ENCODE measurements around the gene ZBTB14. TPM values are rescaled to one million over a fixed set of nuclear protein-coding genes. Genes with fewer than 3 reads are reported as not detected.

The ZBTB14 gene
- total RNA-seq, 1 experiment from 2014 or later = 6.1 TPM

DNA sequence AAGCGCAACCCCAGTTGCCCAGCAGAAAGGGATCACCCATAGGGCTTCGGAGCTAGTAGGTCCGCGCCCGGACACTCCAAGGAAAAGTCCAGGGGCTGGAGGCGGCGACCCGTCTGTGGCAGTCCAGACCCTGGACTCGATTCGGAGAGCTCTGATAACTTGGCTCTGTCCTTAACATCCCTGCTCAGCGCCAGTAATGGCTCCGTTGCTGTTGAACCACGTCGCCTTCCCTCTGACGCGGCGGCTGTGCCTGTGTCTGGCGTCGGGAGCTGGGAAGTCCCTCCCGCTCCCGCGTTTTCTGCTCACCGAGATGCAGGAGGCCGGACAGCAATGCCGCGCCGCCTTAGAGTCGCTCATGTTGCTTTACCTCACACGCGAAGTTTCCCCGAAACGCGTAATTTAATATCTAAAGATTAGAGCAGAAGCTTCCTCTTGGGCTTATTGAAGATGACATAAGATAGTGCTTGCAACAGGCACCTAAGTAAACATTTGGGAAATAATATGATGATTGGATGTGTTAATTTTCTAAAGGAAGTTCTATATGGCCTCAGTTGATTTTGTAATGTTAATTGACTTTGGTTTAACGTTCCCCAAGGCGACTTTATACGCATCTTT, 1.3 kb upstream of the ZBTB14 start:
- Histone ChIP-seq H3K9me3 (no peaks in the 10 kb centered on the region), H3K36me3 (peaks cover 6% of the 10 kb centered on the region; the same call in 1 of the 2 replicates), H3K4me3 (peak overlapping the region; percentile 60), H3K27me3 (peaks cover 16% of the 10 kb centered on the region)
- peak; percentile 84 for DNase-seq

GRCh38 chr18:5295981-5296705, 617 bp upstream of the ZBTB14 start:
- Histone ChIP-seq H3K36me3 (peaks cover 6% of the 10 kb centered on the region; the same call in 1 of the 2 replicates), H3K27me3 (peaks cover 12% of the 10 kb centered on the region; the same call in 1 of the 2 replicates), H3K9me3 (no peaks in the 10 kb centered on the region), H3K4me3 (peak overlapping the region; percentile 60)
- DNase-seq = peak; percentile 87

- Histone ChIP-seq H3K27me3 (no peaks in the 10 kb centered on the region), H3K4me3 (peak overlapping the region; percentile 60), H3K36me3 (peaks cover 6% of the 10 kb centered on the region; the same call in 1 of the 2 replicates), H3K9me3 (no peaks in the 10 kb centered on the region)
- peak; percentile 33 for DNase-seq
Observed at GRCh38 chr18:5294457-5295230, 882 bp downstream of the ZBTB14 start.

GRCh38 chr18:5294113-5294456, 1.4 kb downstream of the ZBTB14 start:
- no peaks in the 10 kb centered on the region for H3K27me3 ChIP-seq
- peak overlapping the region; percentile 60 for H3K4me3 ChIP-seq
- DNase-seq = no peak
- no peaks in the 10 kb centered on the region for H3K9me3 ChIP-seq
- peaks cover 6% of the 10 kb centered on the region; the same call in 1 of the 2 replicates for H3K36me3 ChIP-seq

DNA sequence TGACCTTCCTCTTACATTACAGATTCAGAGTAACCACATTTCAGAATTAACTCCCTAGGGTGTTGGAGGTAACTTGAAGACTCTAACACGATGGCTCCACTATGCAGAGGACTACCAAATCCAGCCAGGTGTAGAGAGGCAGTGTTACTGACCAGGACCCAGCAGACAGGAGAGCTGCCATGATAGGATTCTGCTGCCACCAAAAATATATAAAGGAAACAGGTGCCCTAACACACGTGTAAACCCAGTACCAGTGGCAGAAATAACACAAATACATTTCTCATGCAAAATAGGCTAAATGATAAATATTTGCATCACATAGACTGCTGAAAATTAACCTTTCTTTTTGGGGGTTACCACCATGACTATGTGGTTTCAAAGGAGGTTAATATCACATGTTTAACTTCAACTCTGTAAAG, 7.0 kb downstream of the ZBTB14 start:
- Histone ChIP-seq H3K9me3 (no peaks in the 10 kb centered on the region), H3K27me3 (no peaks in the 10 kb centered on the region), H3K4me3 (no peak overlapping the region), H3K36me3 (peaks cover 6% of the 10 kb centered on the region; the same call in 1 of the 2 replicates)
- no peak for DNase-seq

- no peaks in the 10 kb centered on the region for H3K9me3 ChIP-seq
- H3K4me3 ChIP-seq = no peak overlapping the region
- peaks cover 6% of the 10 kb centered on the region; the same call in 1 of the 2 replicates for H3K36me3 ChIP-seq
- H3K27me3 ChIP-seq = no peaks in the 10 kb centered on the region
- DNase-seq = no peak
Observed at GRCh38 chr18:5287854-5288253, 7.7 kb downstream of the ZBTB14 start.

GRCh38 chr18:5286525-5286924, 9.0 kb downstream of the ZBTB14 start:
- Histone ChIP-seq H3K9me3 (no peaks in the 10 kb centered on the region), H3K4me3 (no peak overlapping the region), H3K27me3 (no peaks in the 10 kb centered on the region), H3K36me3 (no peaks in the 10 kb centered on the region; the same call in 1 of the 2 replicates)
- DNase-seq = no peak

- Histone ChIP-seq H3K36me3 (no peaks in the 10 kb centered on the region; the same call in 1 of the 2 replicates), H3K27me3 (no peaks in the 10 kb centered on the region), H3K9me3 (no peaks in the 10 kb centered on the region), H3K4me3 (no peak overlapping the region)
- DNase-seq = no peak
Observed at GRCh38 chr18:5285326-5285725, 10.2 kb downstream of the ZBTB14 start.

DNA sequence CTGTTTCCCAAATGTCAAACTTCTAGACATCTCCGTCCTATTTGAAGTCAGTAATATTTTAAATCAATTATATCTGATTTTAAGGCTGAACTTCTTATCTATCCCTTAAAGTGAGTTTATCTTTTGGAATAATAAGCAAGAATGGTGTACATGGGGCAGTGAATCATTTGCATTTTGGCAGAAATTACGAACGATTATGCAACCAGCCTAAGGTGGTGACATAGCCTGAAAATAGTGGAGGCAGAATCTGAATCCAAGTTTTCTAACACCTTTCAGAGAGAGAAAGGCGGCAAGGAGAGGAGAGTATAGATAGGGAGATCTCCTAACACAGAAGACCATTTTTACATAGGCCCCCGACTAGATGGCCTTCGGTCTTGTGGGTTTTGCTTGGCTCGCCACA, 10.7 kb downstream of the ZBTB14 start:
- Histone ChIP-seq H3K27me3 (no peaks in the 10 kb centered on the region), H3K36me3 (no peaks in the 10 kb centered on the region; the same call in 1 of the 2 replicates), H3K4me3 (no peak overlapping the region), H3K9me3 (no peaks in the 10 kb centered on the region)
- DNase-seq = no peak

DNA sequence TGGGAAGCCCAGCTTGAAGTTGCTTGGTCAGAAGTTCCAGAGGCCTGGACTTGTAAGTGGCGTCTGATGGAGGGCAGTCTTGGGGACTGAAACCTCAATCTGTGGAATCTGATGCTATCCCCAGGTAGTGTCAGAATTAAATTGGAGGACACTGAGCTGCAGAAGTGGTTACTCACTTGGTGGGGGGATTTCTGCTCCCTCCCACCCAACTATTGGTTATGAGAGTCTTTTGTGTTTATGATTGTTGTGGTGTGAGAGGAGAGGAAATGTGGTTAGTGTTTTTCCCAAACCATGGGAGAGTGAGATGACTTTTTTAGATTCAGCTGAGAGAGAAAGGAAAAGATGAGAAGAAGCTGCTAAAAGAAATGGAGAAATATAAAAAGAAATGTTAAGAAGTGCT, 12.8 kb downstream of the ZBTB14 start:
- Histone ChIP-seq H3K36me3 (no peaks in the 10 kb centered on the region), H3K4me3 (no peak overlapping the region), H3K27me3 (no peaks in the 10 kb centered on the region), H3K9me3 (no peaks in the 10 kb centered on the region)
- no peak for DNase-seq

- DNase-seq = no peak
- Histone ChIP-seq H3K9me3 (no peaks in the 10 kb centered on the region), H3K4me3 (no peak overlapping the region)
Observed at GRCh38 chr18:5276947-5277346, 18.6 kb downstream of the ZBTB14 start.

GRCh38 chr18:5275872-5276271, 19.7 kb downstream of the ZBTB14 start:
- DNase-seq = no peak
- H3K9me3 ChIP-seq = no peaks in the 10 kb centered on the region
- H3K27me3 ChIP-seq = no peaks in the 10 kb centered on the region

More at GRCh38 chr18:5276947-5277346, 18.6 kb downstream of the ZBTB14 start:
- Histone ChIP-seq H3K27me3 (no peaks in the 10 kb centered on the region), H3K36me3 (no peaks in the 10 kb centered on the region)

GRCh38 chr18:5268874-5269273, 26.7 kb downstream of the ZBTB14 start:
- H3K27me3 ChIP-seq = no peaks in the 10 kb centered on the region

More at GRCh38 chr18:5275872-5276271, 19.7 kb downstream of the ZBTB14 start:
- Histone ChIP-seq H3K36me3 (no peaks in the 10 kb centered on the region), H3K4me3 (no peak overlapping the region)

DNA sequence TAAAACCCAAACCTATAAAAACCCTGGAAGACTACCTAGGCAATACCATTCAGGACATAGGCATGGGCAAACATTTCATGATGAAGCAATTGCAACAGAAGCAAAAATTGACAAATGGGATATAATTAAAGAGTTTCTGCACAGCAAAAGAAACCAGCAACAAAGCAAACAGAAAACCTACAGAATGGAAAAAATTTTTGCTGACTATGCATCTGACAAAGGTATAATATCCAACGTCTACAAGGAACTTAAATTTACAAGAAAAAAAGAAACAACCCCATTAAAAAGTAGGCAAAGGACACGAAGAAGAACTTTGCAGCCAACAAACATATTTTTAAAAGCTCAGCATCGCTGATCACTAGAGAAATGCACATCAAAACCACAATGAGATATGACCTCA, 28.8 kb downstream of the ZBTB14 start:
- no peak overlapping the region for H3K4me3 ChIP-seq
- H3K9me3 ChIP-seq = no peaks in the 10 kb centered on the region; the same call in none of the 2 replicates
- DNase-seq = no peak
- no peaks in the 10 kb centered on the region for H3K27me3 ChIP-seq
- H3K36me3 ChIP-seq = no peaks in the 10 kb centered on the region

More at GRCh38 chr18:5268874-5269273, 26.7 kb downstream of the ZBTB14 start:
- DNase-seq = no peak
- H3K36me3 ChIP-seq = no peaks in the 10 kb centered on the region
- no peak overlapping the region for H3K4me3 ChIP-seq
- no peaks in the 10 kb centered on the region; the same call in 1 of the 2 replicates for H3K9me3 ChIP-seq

DNA sequence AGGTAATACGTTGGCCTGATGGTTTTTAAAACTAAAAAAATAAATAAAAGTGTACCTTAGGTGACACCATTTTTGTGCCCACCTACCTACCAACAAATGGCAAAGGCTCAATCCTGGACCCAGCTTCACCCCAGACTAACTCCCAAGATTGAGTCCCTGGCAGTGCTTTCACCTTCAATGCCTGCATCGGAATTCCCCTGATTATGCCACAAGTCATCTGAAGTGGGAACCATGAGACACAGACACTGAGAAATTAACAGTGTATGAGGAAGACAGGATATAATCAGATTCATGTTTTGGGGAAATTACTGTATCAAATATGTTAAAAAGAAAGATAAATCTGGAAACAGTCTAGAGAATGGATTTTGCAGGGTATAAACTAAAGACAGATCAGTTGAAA, 41.6 kb downstream of the ZBTB14 start:
- DNase-seq = no peak
- no peaks in the 10 kb centered on the region for H3K9me3 ChIP-seq
- no peaks in the 10 kb centered on the region for H3K27me3 ChIP-seq
- no peaks in the 10 kb centered on the region for H3K36me3 ChIP-seq
- no peak overlapping the region for H3K4me3 ChIP-seq

- DNase-seq = no peak
- Histone ChIP-seq H3K27me3 (no peaks in the 10 kb centered on the region), H3K4me3 (no peak overlapping the region), H3K9me3 (no peaks in the 10 kb centered on the region), H3K36me3 (no peaks in the 10 kb centered on the region)
Observed at GRCh38 chr18:5251117-5251516, 44.4 kb downstream of the ZBTB14 start.

DNA sequence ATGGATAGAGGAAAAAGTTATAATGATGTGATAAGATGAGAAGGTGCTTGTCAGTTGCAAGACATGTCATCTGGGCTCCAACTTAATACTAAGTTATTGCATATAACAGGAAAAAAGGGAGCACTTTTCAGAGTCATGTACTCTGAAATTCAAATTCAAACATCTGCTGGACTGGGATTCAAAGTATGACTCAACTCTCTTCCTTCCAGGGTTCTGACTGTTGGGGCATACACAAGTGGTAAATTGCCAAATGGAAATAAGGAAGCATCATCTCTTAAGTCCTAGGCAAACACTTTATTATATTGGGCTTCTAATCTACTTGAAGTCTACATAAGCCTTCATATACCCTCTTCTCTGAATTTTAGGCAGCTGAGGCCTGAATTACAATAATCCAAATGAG, 44.9 kb downstream of the ZBTB14 start:
- no peak for DNase-seq
- Histone ChIP-seq H3K27me3 (no peaks in the 10 kb centered on the region), H3K36me3 (no peaks in the 10 kb centered on the region), H3K9me3 (no peaks in the 10 kb centered on the region), H3K4me3 (no peak overlapping the region)
